ENCODE results near the gene HIVEP3.

Gene HIVEP3

DNA sequence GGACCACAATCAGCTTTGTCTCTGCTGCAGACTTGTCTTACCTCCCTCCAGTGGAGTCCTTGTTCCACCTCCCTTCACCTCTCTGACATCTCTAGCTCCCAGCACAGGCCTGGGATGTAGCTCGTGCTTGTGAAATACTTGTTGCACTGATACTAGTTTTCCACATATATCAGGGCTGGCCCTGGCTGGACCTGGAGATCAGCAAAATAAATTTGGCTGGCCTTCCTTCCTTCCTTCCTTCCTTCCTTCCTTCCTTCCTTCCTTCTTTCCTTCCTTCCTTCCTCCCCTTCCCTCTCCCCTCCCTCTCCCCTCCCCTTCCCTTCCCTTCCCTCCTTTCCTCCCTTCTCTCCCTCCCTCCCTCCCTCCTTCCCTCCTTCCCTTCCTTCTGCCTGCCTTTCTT is 196.5 kb downstream of the HIVEP3 start:
- Histone ChIP-seq H3K4me1 (ENCODE audit: low read depth, poor library complexity, severe bottlenecking) (peaks cover 33% of the 10 kb centered on the region), H2AFZ (ENCODE audit: low read depth) (no peak overlapping the region), H3K4me2 (no peak overlapping the region), H3K27me3 (ENCODE audit: insufficient read depth, low read depth) (no peaks in the 10 kb centered on the region), H4K20me1 (ENCODE audit: insufficient read depth) (no peaks in the 10 kb centered on the region), H3K79me2 (ENCODE audit: insufficient read depth, low read depth) (no peaks in the 10 kb centered on the region), H3K36me3 (ENCODE audit: insufficient read depth) (no peaks in the 10 kb centered on the region), H3K27ac (no peak overlapping the region), H3K9ac (no peak overlapping the region), H3K4me3 (IDR thresholded peaks at IDR 0.05; ENCODE audit: insufficient read depth, low read depth, low read length) (no peak overlapping the region)
- TF ChIP-seq CTCF (conservative IDR thresholded peaks at IDR 0.05; ENCODE audit: low read depth, low read length): no peak

GRCh38 chr1:41720861-41721410 is 197.8 kb downstream of the HIVEP3 start:
- no peaks in the 10 kb centered on the region for H3K36me3 ChIP-seq (ENCODE audit: insufficient read depth)
- no peak overlapping the region for H3K27ac ChIP-seq
- no peak overlapping the region for H3K4me3 ChIP-seq (IDR thresholded peaks at IDR 0.05; ENCODE audit: insufficient read depth, low read depth, low read length)
- H3K79me2 ChIP-seq (ENCODE audit: insufficient read depth, low read depth): no peaks in the 10 kb centered on the region
- H3K4me2 ChIP-seq: 0 out of 2 replicates have a peak overlapping the region, but pooled peaks have one; percentile 1
- H4K20me1 ChIP-seq (ENCODE audit: insufficient read depth): no peaks in the 10 kb centered on the region
- H3K9ac ChIP-seq: no peak overlapping the region
- no peak overlapping the region for H2AFZ ChIP-seq (ENCODE audit: low read depth)
- no peaks in the 10 kb centered on the region for H3K27me3 ChIP-seq (ENCODE audit: insufficient read depth, low read depth)
- no peak for TF ChIP-seq CTCF (conservative IDR thresholded peaks at IDR 0.05; ENCODE audit: low read depth, low read length)
- H3K4me1 ChIP-seq (ENCODE audit: low read depth, poor library complexity, severe bottlenecking): peaks cover 21% of the 10 kb centered on the region

GRCh38 chr1:41719590-41719989 is 199.1 kb downstream of the HIVEP3 start:
- Histone ChIP-seq H3K79me2 (ENCODE audit: insufficient read depth, low read depth) (no peaks in the 10 kb centered on the region), H3K27ac (no peak overlapping the region), H3K4me1 (ENCODE audit: low read depth, poor library complexity, severe bottlenecking) (peaks cover 13% of the 10 kb centered on the region), H3K27me3 (ENCODE audit: insufficient read depth, low read depth) (no peaks in the 10 kb centered on the region), H3K36me3 (ENCODE audit: insufficient read depth) (no peaks in the 10 kb centered on the region), H4K20me1 (ENCODE audit: insufficient read depth) (no peaks in the 10 kb centered on the region), H3K9ac (no peak overlapping the region), H2AFZ (ENCODE audit: low read depth) (no peak overlapping the region), H3K4me3 (IDR thresholded peaks at IDR 0.05; ENCODE audit: insufficient read depth, low read depth, low read length) (no peak overlapping the region), H3K4me2 (no peak overlapping the region)
- no peak for TF ChIP-seq CTCF (conservative IDR thresholded peaks at IDR 0.05; ENCODE audit: low read depth, low read length)

DNA sequence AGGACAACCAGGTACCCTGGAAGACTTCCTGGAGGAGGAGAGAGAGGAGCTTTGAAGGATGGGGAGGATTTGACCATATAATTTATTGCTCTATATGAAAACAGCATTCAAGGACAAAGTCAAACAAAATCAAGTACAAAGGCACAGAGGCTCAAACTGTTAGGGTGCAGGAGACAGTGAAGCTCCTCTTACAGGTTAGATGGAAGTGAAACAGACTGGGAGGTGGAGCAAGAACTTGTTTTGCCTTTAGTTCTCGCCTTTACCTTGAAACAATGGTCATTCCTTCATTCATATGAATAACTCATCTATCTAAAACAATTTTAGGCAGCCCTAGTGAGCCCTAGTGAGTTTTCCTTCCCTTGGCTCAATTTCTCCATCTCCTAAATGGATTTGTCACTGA is 199.6 kb downstream of the HIVEP3 start:
- H3K4me1 ChIP-seq (ENCODE audit: low read depth, poor library complexity, severe bottlenecking): peaks cover 9% of the 10 kb centered on the region
- H3K9ac ChIP-seq: no peak overlapping the region
- no peak overlapping the region for H2AFZ ChIP-seq (ENCODE audit: low read depth)
- no peaks in the 10 kb centered on the region for H3K27me3 ChIP-seq (ENCODE audit: insufficient read depth, low read depth)
- no peak overlapping the region for H3K4me3 ChIP-seq (IDR thresholded peaks at IDR 0.05; ENCODE audit: insufficient read depth, low read depth, low read length)
- H3K79me2 ChIP-seq (ENCODE audit: insufficient read depth, low read depth): no peaks in the 10 kb centered on the region
- no peaks in the 10 kb centered on the region for H3K36me3 ChIP-seq (ENCODE audit: insufficient read depth)
- no peak overlapping the region for H3K27ac ChIP-seq
- no peaks in the 10 kb centered on the region for H4K20me1 ChIP-seq (ENCODE audit: insufficient read depth)
- no peak overlapping the region for H3K4me2 ChIP-seq
- TF ChIP-seq CTCF (conservative IDR thresholded peaks at IDR 0.05; ENCODE audit: low read depth, low read length): no peak

All from KMS-11 (cell line).